Right forelimb (tissue), 1 donor: ENCODE data around the gene MAP3K14.

ENCODE experiments used
- DNase-seq: peaks from one replicate; pipeline ENCODE4 v3.0.0-alpha.2; 2018

Gene MAP3K14

GRCh38 chr17:45231481-45232116 lies 85.2 kb downstream of the MAP3K14 start:
- DNase-seq, result no peak

- no peak for DNase-seq
Observed at GRCh38 chr17:45230787-45231480, 85.9 kb downstream of the MAP3K14 start.

- peak; percentile 45 for DNase-seq
Observed at GRCh38 chr17:45230410-45230786, 86.4 kb downstream of the MAP3K14 start.

GRCh38 chr17:45229681-45230409 lies 87.0 kb downstream of the MAP3K14 start:
- peak; percentile 40 for DNase-seq

- peak; percentile 60 for DNase-seq
Observed at GRCh38 chr17:45228763-45229539, 87.9 kb downstream of the MAP3K14 start.

- DNase-seq, result no peak
Observed at GRCh38 chr17:45227926-45228762, 88.7 kb downstream of the MAP3K14 start.

- DNase-seq, result no peak
Observed at GRCh38 chr17:45227101-45227925, 89.5 kb downstream of the MAP3K14 start.

GRCh38 chr17:45226576-45226975 lies 90.2 kb downstream of the MAP3K14 start:
- DNase-seq, result no peak

GRCh38 chr17:45225964-45226530 lies 90.8 kb downstream of the MAP3K14 start:
- peak; percentile 32 for DNase-seq

GRCh38 chr17:45225051-45225700 lies 91.6 kb downstream of the MAP3K14 start:
- DNase-seq, result no peak

- no peak for DNase-seq
Observed at GRCh38 chr17:45224671-45225050, 92.2 kb downstream of the MAP3K14 start.

GRCh38 chr17:45223539-45224528 lies 93.0 kb downstream of the MAP3K14 start:
- DNase-seq, result no peak

- DNase-seq, result no peak
Observed at GRCh38 chr17:45222996-45223538, 93.8 kb downstream of the MAP3K14 start.

GRCh38 chr17:45222289-45222995 lies 94.4 kb downstream of the MAP3K14 start:
- no peak for DNase-seq

- DNase-seq, result no peak
Observed at GRCh38 chr17:45222014-45222288, 94.9 kb downstream of the MAP3K14 start.

GRCh38 chr17:45221081-45222013 lies 95.5 kb downstream of the MAP3K14 start, which contains the start of gene FMNL1:
TSS of gene FMNL1 (plus strand) at chr17:45221885. CDS start at chr17:45222125, 240 bp downstream.
- DNase-seq, result no peak

GRCh38 chr17:45220079-45220478 lies 96.7 kb downstream of the MAP3K14 start:
- no peak for DNase-seq
